Measurements from ENCODE around the gene MEF2B.
"Not testable (repeated sequence)": the region's sequence is repeated elsewhere in the genome, so short reads cannot be mapped to it uniquely, and the experiment has no call there.

The MEF2B gene

GRCh38 chr19:19181488-19181998 lies 11.5 kb upstream of the MEF2B start:
- 98% methylated on average over 7 of the region's 9 CpGs for WGBS (ENCODE audit: insufficient coverage)
- ChIA-PET POLR2A (no interaction called here), CTCF (no interaction called here)
- DNase-seq: no peak
- no peak overlapping the region for H3K4me3 ChIP-seq (ENCODE audit: control insufficient read depth in 1 of 7, extremely low read depth in 1 of 7, insufficient read depth in 4 of 7, low read depth in 2 of 7, low read length in 6 of 7)
- H3K9me3 ChIP-seq (ENCODE audit: control extremely low read depth in 1 of 5, control insufficient read depth in 4 of 5, insufficient read depth in 2 of 5, low read depth in 1 of 5, low read length in 4 of 5): peaks cover 0 to 8% (median 0%) of the 10 kb centered on the region in 5 experiments
- H3K4me1 ChIP-seq (ENCODE audit: control extremely low read depth in 1 of 4, control insufficient read depth in 4 of 4, insufficient read depth in 4 of 4, low read length in 3 of 4): peaks cover 0 to under 1% (median 0%) of the 10 kb centered on the region in 4 experiments
- peaks cover 0 to 49% (median 39%) of the 10 kb centered on the region in 4 experiments for H3K36me3 ChIP-seq (ENCODE audit: control insufficient read depth in 4 of 4, insufficient read depth in 4 of 4, low read length in 3 of 4)
- no peaks in the 10 kb centered on the region for H3K27me3 ChIP-seq (replicated peaks in 2 of 5; ENCODE audit: control insufficient read depth in 4 of 5, insufficient read depth in 5 of 5, low read length in 4 of 5)
- H3K27ac ChIP-seq (ENCODE audit: insufficient read depth in 1 of 2, low read depth in 1 of 2, low read length in 2 of 2, poor library complexity in 1 of 2, severe bottlenecking in 2 of 2): no peak overlapping the region

- DNase-seq: no peak
- ChIA-PET CTCF (no interaction called here), POLR2A (no interaction called here)
- Histone ChIP-seq H3K4me3 (ENCODE audit: control insufficient read depth in 1 of 7, extremely low read depth in 1 of 7, insufficient read depth in 4 of 7, low read depth in 2 of 7, low read length in 6 of 7) (no peak overlapping the region), H3K4me1 (ENCODE audit: control extremely low read depth in 1 of 4, control insufficient read depth in 4 of 4, insufficient read depth in 4 of 4, low read length in 3 of 4) (no peaks in the 10 kb centered on the region), H3K36me3 (ENCODE audit: control insufficient read depth in 4 of 4, insufficient read depth in 4 of 4, low read length in 3 of 4) (peaks cover 0 to 49% (median 33%) of the 10 kb centered on the region in 4 experiments), H3K27ac (ENCODE audit: insufficient read depth in 1 of 2, low read depth in 1 of 2, low read length in 2 of 2, poor library complexity in 1 of 2, severe bottlenecking in 2 of 2) (no peak overlapping the region), H3K27me3 (replicated peaks in 2 of 5; ENCODE audit: control insufficient read depth in 4 of 5, insufficient read depth in 5 of 5, low read length in 4 of 5) (no peaks in the 10 kb centered on the region), H3K9me3 (ENCODE audit: control extremely low read depth in 1 of 5, control insufficient read depth in 4 of 5, insufficient read depth in 2 of 5, low read depth in 1 of 5, low read length in 4 of 5) (no peaks in the 10 kb centered on the region)
- 94% methylated on average over 14 of the region's 17 CpGs for WGBS (ENCODE audit: insufficient coverage)
Observed at GRCh38 chr19:19179548-19180441, 9.7 kb upstream of the MEF2B start.

- Histone ChIP-seq H3K27ac (ENCODE audit: insufficient read depth in 1 of 2, low read depth in 1 of 2, low read length in 2 of 2, poor library complexity in 1 of 2, severe bottlenecking in 2 of 2) (no peak overlapping the region), H3K36me3 (ENCODE audit: control insufficient read depth in 4 of 4, insufficient read depth in 4 of 4, low read length in 3 of 4) (peaks cover 0 to 40% (median 26%) of the 10 kb centered on the region in 4 experiments), H3K4me1 (ENCODE audit: control extremely low read depth in 1 of 4, control insufficient read depth in 4 of 4, insufficient read depth in 4 of 4, low read length in 3 of 4) (peaks cover 0 to 4% (median 0%) of the 10 kb centered on the region in 4 experiments), H3K4me3 (ENCODE audit: control insufficient read depth in 1 of 7, extremely low read depth in 1 of 7, insufficient read depth in 4 of 7, low read depth in 2 of 7, low read length in 6 of 7) (no peak overlapping the region), H3K27me3 (replicated peaks in 2 of 5; ENCODE audit: control insufficient read depth in 4 of 5, insufficient read depth in 5 of 5, low read length in 4 of 5) (no peaks in the 10 kb centered on the region), H3K9me3 (ENCODE audit: control extremely low read depth in 1 of 5, control insufficient read depth in 4 of 5, insufficient read depth in 2 of 5, low read depth in 1 of 5, low read length in 4 of 5) (no peaks in the 10 kb centered on the region)
- POLR2A ChIA-PET: no interaction called here
- DNase-seq: no peak
- CTCF ChIA-PET: interaction anchor here (0.9 to 5.8 kb wide), 3 partner anchors 10 to 29 kb away, joined by 3 to 46 read pairs (median 39); no protein-coding TSS in a partner anchor
- WGBS (ENCODE audit: insufficient coverage): 87% methylated on average over 8 of the region's 8 CpGs
Observed at GRCh38 chr19:19176950-19177349, 6.9 kb upstream of the MEF2B start.

GRCh38 chr19:19173243-19173642 lies 3.2 kb upstream of the MEF2B start:
- POLR2A ChIA-PET; DNase-seq; H3K27ac ChIP-seq (ENCODE audit: insufficient read depth in 1 of 2, low read depth in 1 of 2, low read length in 2 of 2, poor library complexity in 1 of 2, severe bottlenecking in 2 of 2); H3K9me3 ChIP-seq (ENCODE audit: control extremely low read depth in 1 of 5, control insufficient read depth in 4 of 5, insufficient read depth in 2 of 5, low read depth in 1 of 5, low read length in 4 of 5); H3K27me3 ChIP-seq (replicated peaks in 2 of 5; ENCODE audit: control insufficient read depth in 4 of 5, insufficient read depth in 5 of 5, low read length in 4 of 5); H3K4me3 ChIP-seq (ENCODE audit: control insufficient read depth in 1 of 7, extremely low read depth in 1 of 7, insufficient read depth in 4 of 7, low read depth in 2 of 7, low read length in 6 of 7): not testable (repeated sequence)
- CTCF ChIA-PET: interaction anchor here (0.7 to 5.8 kb wide), 6 partner anchors 9 to 30 kb away, joined by 3 to 46 read pairs (median 10); no protein-coding TSS in a partner anchor
- Histone ChIP-seq H3K4me1 (ENCODE audit: control extremely low read depth in 1 of 4, control insufficient read depth in 4 of 4, insufficient read depth in 4 of 4, low read length in 3 of 4) (peaks cover 0 to 18% (median 10%) of the 10 kb centered on the region in 4 experiments), H3K36me3 (ENCODE audit: control insufficient read depth in 4 of 4, insufficient read depth in 4 of 4, low read length in 3 of 4) (peaks cover 0 to 14% (median 8%) of the 10 kb centered on the region in 4 experiments)
- 100% methylated on average over 3 of the region's 5 CpGs for WGBS (ENCODE audit: insufficient coverage)

GRCh38 chr19:19171821-19172532 lies 1.9 kb upstream of the MEF2B start:
- Histone ChIP-seq H3K36me3 (ENCODE audit: control insufficient read depth in 4 of 4, insufficient read depth in 4 of 4, low read length in 3 of 4) (peaks cover 0 to 8% (median 4%) of the 10 kb centered on the region in 4 experiments), H3K9me3 (ENCODE audit: control extremely low read depth in 1 of 5, control insufficient read depth in 4 of 5, insufficient read depth in 2 of 5, low read depth in 1 of 5, low read length in 4 of 5) (no peaks in the 10 kb centered on the region), H3K27me3 (replicated peaks in 2 of 5; ENCODE audit: control insufficient read depth in 4 of 5, insufficient read depth in 5 of 5, low read length in 4 of 5) (peaks cover 0 to 7% (median 2%) of the 10 kb centered on the region in 5 experiments), H3K4me1 (ENCODE audit: control extremely low read depth in 1 of 4, control insufficient read depth in 4 of 4, insufficient read depth in 4 of 4, low read length in 3 of 4) (peaks cover 0 to 18% (median 10%) of the 10 kb centered on the region in 4 experiments), H3K27ac (ENCODE audit: insufficient read depth in 1 of 2, low read depth in 1 of 2, low read length in 2 of 2, poor library complexity in 1 of 2, severe bottlenecking in 2 of 2) (no peak overlapping the region), H3K4me3 (ENCODE audit: control insufficient read depth in 1 of 7, extremely low read depth in 1 of 7, insufficient read depth in 4 of 7, low read depth in 2 of 7, low read length in 6 of 7) (no peak overlapping the region)
- no peak for DNase-seq
- 91% methylated on average over 7 of the region's 8 CpGs for WGBS (ENCODE audit: insufficient coverage)
- POLR2A ChIA-PET: no interaction called here
- CTCF ChIA-PET: interaction anchor here (5.8 kb wide), 1 partner anchor 24 kb away, joined by 46 read pairs; no protein-coding TSS in a partner anchor

- Histone ChIP-seq H3K27me3 (replicated peaks in 2 of 5; ENCODE audit: control insufficient read depth in 4 of 5, insufficient read depth in 5 of 5, low read length in 4 of 5) (peaks cover 0 to 7% (median 2%) of the 10 kb centered on the region in 5 experiments), H3K4me3 (ENCODE audit: control insufficient read depth in 1 of 7, extremely low read depth in 1 of 7, insufficient read depth in 4 of 7, low read depth in 2 of 7, low read length in 6 of 7) (peak overlapping the region in 1 of 7 experiments; percentile 40), H3K27ac (ENCODE audit: insufficient read depth in 1 of 2, low read depth in 1 of 2, low read length in 2 of 2, poor library complexity in 1 of 2, severe bottlenecking in 2 of 2) (no peak overlapping the region), H3K36me3 (ENCODE audit: control insufficient read depth in 4 of 4, insufficient read depth in 4 of 4, low read length in 3 of 4) (no peaks in the 10 kb centered on the region), H3K4me1 (ENCODE audit: control extremely low read depth in 1 of 4, control insufficient read depth in 4 of 4, insufficient read depth in 4 of 4, low read length in 3 of 4) (peaks cover 0 to 18% (median 10%) of the 10 kb centered on the region in 4 experiments), H3K9me3 (ENCODE audit: control extremely low read depth in 1 of 5, control insufficient read depth in 4 of 5, insufficient read depth in 2 of 5, low read depth in 1 of 5, low read length in 4 of 5) (no peaks in the 10 kb centered on the region)
- WGBS (ENCODE audit: insufficient coverage): 95% methylated on average over 5 of the region's 6 CpGs
- ChIA-PET POLR2A (no interaction called here), CTCF (no interaction called here)
- no peak for DNase-seq
Observed at GRCh38 chr19:19170873-19171672, 1.0 kb upstream of the MEF2B start.

All from common myeloid progenitor, CD34-positive (primary cell).